GM21825 (cell line): Measurements from ENCODE around the gene SH2D1A.
A peak's percentile ranks its signal among the peaks of the same experiment; 100 is the strongest.
"Not testable (repeated sequence)": the region's sequence is repeated elsewhere in the genome, so short reads cannot be mapped to it uniquely, and the experiment has no call there.

ENCODE experiments used
- ATAC-seq: cut with Tn5 transposase; IDR thresholded peaks from one replicate; pipeline ENCODE4 v1.9.1; 2021; ENCODE audit warnings: mild to moderate bottlenecking, moderate library complexity; ENCODE audit not compliant: unreplicated experiment

The SH2D1A gene

GRCh38 chrX:124346117-124346876 is at the start of gene SH2D1A:
SH2D1A (plus strand) TSS chrX:124346563; CDS start chrX:124346643, 80 bp downstream.
- no peak for ATAC-seq

GRCh38 chrX:124299323-124299722 is 47.0 kb upstream of the SH2D1A start:
- ATAC-seq = not testable (repeated sequence)

GRCh38 chrX:124300405-124300804 is 46.0 kb upstream of the SH2D1A start:
- no peak for ATAC-seq

GRCh38 chrX:124307253-124307907 is 39.0 kb upstream of the SH2D1A start:
- ATAC-seq = no peak

DNA sequence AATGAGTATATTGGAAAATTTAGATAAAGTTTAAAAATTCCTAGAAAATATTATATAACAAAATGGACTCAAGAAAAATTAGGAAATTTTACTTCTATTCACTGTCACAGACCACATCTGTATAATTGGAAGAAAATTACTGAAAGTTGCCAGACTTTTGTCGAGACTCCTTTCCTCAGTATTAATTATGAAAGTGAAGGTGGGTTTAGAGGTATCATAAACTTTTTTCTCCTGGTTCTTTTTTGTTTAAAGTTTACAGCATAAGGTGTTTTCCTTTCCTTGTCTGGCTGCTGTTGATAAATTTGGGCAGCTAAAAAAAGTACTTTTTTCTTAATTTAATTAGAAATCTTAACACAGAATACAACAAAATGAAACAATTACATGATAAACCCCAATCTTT is 20.6 kb upstream of the SH2D1A start:
- no peak for ATAC-seq

GRCh38 chrX:124328765-124329164 is 17.6 kb upstream of the SH2D1A start:
- ATAC-seq = no peak

DNA sequence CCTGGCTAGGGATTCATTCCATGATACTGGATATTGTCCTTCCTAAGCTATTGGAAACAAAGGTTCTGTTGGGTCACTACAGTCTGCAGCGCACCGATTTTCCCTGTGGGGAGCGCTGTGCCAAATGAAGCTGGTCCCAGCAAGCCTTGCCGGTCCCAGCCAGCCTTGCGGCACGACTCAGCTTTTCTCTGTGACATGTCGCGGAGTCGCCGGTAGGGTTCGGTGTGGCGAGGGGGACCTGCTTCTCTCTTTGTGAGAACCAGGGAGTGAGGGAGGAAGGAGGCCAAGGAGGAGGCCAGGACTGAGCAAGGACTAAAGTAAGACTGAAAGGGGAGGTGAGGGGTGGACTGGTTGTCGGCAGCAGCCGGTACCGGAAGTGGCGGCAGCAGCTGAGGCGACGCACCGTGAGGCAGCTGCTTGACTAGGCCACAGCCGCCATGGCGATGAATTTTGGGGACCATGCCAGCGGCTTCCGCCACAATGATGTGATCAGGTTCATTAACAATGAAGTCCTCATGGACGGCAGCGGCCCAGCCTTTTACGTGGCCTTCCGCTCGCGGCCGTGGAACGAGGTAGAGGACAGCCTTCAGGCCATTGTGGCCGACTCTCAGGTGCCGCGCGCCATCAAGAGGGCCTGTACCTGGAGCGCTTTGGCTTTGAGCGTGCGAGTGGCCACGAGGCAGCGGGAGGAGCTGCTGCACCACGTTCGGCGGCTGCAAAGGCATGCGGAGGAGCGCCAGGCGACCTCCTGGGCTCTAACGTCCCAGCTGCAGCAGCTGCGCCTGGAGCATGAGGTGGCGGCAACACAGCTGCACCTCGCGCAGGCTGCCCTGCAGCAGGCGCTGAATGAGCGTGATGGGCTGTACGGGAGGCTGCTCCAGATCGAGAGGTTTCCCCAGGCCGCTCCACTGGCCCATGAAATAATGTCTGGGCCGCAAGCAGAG is 13.6 kb upstream of the SH2D1A start, which contains the start of gene TEX13D:
Gene TEX13D, plus strand, starts transcription at position 180 of the 944 bp plus-strand sequence. Its CDS starts 258 bp downstream, at position 438.
- no peak for ATAC-seq

- peak; percentile 54 for ATAC-seq
Measured at GRCh38 chrX:124333862-124334261, 12.5 kb upstream of the SH2D1A start.

DNA sequence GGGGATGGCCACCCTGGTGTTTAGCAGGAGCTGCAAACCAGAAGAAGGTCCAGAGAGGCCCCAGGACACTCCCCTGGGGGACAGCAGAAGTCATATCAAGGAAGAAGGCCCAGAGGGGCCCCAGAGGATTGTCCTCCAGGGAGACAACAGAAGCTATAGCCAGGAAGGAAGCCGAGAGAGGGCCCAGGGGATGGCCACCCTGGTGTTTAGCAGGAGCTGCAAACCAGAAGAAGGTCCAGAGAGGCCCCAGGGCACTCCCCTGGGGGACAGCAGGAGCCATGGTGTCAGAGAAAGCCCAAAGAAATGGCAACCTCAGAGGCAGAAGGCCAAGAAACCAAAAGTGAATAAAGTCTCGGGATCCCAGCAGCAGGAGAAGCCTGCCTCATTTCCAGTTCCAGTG is 11.8 kb upstream of the SH2D1A start:
- not testable (repeated sequence) for ATAC-seq

DNA sequence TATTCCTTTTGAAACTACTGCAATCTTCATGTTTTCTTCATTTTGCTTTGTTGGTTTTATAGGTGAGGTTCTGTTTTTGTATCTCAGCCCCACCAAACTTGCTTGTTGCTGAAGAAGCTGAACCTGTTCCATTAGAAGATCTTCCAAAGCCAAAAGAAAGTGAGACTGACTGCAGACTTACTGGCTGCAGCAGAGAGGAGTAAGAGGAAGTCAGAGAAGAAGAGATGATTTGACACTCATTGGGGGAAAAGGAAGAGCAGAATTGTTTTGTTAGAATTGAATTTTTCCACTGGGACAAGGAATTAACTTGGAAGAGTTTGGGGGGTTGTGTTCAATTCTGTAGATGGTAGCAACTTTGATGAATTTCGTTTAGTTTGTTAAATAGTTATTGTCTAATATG is 10.8 kb upstream of the SH2D1A start:
- no peak for ATAC-seq

DNA sequence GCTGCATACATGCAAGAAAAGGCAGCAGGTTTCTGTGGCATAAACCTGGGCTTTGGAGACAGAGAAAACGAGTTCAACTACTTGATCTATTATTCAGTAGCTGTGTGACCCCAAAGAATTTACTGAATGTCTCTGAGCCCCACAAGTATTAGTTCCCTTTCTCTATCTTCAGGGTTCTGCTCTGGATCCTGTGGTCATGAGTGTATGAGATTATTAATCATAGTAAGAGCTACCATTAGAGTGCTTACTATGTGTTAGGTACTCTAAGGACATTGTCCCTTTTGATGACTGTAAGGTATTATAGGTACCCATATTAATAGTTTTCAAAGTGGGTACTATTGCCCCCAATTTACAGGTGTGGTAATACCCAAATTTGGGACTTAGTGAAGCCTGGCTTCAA is 8.4 kb upstream of the SH2D1A start:
- ATAC-seq = no peak

DNA sequence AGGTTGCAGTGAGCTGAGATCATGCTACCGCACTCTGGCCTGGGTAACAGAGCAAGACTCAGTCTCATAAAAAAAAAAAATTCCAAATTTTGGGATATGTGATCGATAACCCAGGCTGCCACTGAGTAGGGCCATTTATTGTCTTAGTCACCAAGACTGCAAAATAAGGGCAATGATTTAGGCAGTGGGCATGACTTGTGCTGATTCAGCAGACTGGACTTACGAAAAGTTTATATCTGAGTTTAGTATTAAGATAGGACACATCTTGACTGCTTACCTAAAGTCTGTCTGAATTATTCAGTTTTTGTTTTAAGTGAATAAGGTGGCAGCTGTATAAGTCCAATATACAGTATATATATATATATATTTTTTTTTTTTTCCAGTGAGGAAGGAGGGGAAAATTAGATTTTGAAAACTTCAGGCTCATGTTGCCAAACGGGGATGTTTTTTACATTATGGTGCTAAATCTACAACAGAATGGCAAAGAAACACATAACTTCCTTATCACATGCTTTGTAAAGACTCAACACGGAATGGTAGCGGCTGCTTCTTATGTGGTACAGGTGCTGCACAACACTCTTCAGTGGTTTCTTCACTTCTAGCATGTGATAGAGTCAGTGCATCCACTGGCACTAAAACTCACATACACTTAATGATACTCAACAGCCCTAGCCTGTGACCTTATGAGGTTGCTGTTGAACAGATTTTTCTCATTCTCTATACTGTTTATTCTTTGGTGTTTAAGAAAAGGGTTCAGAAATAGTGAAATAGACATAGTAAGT is 7.4 kb upstream of the SH2D1A start:
- ATAC-seq = no peak

GRCh38 chrX:124341396-124342132 is 4.8 kb upstream of the SH2D1A start:
- ATAC-seq = no peak

DNA sequence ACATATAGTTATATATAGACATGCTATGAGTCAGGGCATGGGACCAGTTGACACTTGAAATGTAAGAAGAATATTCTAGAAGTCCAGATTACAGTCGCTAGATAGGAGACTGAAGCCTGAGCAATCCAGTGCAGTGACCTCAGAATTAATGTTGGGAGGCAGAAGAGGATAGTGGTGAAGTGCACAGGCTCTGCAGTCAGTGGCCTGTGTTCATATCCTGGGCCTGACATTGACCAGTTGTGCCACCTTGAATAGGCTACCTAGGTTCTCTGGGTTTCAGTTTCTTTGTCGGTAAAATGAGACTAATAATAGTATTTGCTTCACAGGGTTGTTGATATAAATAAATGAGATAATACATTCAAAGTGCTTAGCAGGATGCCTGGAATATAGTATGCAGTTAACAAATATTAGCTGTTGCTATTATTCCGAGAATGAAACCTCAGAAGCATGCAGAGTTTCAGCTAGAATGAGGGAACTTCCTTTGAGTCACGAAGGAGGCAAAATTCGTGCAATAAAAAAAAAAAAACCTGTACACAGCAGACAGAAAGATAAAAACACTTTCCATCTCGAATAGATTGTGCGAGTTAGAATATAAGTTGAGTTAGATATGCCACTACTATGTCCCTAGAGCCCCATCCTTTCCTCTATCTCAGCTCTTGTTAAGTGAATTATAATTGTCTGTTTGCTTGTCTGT is 4.0 kb upstream of the SH2D1A start:
- ATAC-seq = no peak

- ATAC-seq = no peak
Measured at GRCh38 chrX:124343016-124343415, 3.3 kb upstream of the SH2D1A start.

DNA sequence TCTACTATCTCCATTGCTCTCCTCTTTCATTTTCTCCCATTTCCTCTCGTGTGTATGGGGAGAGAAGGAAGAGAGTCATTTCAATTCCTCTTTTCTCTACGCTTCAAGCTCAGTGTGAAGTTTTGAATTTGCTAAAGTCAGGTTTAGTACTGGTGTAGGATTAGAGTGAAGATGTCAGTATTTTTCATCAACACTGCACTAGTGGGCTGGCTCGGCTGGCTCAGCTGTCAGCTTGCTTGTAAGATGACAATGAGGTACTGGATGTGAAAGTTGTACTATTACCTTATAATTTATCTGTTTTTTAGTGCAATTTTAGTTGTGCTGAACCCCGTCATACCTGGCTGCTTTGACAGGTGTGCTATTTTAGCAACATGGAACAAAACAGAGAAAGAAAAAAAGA is 2.1 kb upstream of the SH2D1A start:
- no peak for ATAC-seq

DNA sequence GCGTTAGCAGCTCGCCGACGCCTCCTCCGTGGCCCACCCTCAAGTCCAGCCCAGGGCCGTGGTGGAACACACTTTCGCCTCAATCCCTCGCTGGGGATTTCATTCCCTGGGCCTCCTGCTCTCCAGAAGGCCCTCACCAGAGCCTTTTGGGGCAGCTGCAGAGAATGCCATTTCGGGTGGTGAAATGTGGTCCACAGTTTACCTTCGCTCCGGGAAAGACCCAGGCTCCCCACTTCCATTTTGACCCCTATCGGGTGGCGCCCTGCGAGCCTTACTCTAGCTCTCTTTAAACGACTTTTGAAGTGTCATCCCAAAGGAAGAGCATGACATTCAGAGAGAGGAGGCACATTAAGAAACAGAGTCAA is 496 bp downstream of the SH2D1A start:
- ATAC-seq = no peak

DNA sequence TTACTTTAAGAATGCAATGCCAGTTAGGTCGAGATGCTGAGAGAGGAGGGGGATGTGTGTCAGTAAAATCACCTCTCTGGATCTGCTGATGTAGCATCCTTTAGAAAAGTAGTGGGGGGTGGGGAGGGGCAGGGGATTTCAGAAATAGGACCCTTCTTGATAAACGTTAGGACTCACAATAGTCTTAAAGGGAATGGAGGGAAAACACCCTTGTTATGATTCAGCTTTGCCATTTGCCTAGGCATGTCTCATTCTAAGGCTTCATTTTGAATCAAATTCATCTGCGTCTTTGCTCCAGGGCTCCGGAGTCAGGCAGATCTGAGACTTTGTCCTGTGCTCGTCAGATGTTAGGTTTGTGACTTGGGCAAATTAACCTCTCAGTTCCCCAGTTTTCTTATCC is 879 bp downstream of the SH2D1A start:
- ATAC-seq = no peak

DNA sequence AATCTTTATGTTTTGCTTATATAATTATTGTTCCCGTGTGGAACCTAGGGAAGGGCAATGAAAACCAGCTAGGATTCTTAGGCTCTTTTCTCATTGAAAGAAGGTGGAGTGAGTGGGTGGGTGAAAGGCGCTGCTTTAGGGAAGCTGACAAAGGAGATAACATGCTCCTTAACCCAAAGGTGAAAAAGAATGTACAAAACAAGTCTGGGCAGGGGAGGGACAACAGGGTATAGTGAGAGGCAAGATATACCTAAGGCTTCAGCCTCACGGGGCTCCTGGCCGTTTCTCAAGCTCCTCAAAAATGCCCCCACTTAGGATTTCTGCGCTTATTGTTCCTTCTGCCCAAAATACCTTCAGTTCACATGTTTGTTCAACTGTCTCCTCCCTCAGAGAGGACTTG is 1.8 kb downstream of the SH2D1A start:
- no peak for ATAC-seq
